GM10266 (cell line): ENCODE results near the gene NCAN.

Source experiments
- DNase-seq: peaks from one replicate; pipeline ENCODE4 v3.0.0; 2012; ENCODE audit errors: extremely low spot score
- TF ChIP-seq, protein P1 (sequence below): IDR thresholded peaks from 2 replicates; pipeline ENCODE4 v1.5.1; 2012; ENCODE audit warnings: mild to moderate bottlenecking, low read depth; ENCODE audit not compliant: control insufficient read depth, insufficient read depth; ENCODE audit errors: missing control alignments

The NCAN gene

DNA sequence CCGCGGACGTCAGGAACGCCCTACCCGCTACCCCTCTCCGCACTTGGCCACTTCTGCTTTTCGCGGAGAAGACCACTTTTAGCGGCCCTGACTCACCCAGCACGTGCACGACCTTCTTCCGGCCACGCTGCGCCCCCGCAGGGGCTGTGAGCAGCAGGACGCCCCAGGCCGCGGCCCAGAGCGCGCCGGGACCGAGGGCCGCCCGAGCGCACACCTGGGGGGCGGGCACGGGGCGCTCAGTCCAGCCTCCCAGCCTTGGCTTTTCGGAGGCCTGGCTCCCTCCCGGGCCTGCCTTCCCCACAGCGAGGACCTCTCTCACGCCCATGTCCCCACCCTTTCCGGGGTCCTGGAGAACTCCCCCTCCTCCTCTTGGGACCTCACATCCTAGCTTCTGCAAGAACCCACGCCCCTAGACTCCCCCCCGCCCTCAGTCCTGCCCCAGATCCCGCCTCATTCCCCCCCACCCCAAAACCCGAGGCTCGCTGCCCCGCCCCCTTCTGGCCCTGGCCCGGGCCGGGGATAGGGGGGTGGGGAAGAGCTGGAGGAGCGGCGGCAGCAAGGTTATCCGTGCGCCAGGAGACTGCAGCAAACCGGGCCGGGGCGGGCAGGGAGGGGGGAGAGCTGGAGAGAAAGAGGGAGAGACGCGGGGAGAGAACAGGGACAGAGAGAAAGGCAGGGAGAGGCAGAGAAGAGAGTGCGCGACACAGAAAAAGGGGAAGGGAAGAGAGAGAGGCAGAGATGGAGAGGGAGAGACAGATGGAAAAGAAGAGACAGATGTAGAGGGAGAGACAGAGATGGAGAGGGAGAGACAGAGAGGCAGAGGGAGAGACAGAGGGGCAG is 49.8 kb downstream of the NCAN start:
- TF ChIP-seq, protein P1, sequence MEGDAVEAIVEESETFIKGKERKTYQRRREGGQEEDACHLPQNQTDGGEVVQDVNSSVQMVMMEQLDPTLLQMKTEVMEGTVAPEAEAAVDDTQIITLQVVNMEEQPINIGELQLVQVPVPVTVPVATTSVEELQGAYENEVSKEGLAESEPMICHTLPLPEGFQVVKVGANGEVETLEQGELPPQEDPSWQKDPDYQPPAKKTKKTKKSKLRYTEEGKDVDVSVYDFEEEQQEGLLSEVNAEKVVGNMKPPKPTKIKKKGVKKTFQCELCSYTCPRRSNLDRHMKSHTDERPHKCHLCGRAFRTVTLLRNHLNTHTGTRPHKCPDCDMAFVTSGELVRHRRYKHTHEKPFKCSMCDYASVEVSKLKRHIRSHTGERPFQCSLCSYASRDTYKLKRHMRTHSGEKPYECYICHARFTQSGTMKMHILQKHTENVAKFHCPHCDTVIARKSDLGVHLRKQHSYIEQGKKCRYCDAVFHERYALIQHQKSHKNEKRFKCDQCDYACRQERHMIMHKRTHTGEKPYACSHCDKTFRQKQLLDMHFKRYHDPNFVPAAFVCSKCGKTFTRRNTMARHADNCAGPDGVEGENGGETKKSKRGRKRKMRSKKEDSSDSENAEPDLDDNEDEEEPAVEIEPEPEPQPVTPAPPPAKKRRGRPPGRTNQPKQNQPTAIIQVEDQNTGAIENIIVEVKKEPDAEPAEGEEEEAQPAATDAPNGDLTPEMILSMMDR = no peak
- peak; percentile 56 for DNase-seq

DNA sequence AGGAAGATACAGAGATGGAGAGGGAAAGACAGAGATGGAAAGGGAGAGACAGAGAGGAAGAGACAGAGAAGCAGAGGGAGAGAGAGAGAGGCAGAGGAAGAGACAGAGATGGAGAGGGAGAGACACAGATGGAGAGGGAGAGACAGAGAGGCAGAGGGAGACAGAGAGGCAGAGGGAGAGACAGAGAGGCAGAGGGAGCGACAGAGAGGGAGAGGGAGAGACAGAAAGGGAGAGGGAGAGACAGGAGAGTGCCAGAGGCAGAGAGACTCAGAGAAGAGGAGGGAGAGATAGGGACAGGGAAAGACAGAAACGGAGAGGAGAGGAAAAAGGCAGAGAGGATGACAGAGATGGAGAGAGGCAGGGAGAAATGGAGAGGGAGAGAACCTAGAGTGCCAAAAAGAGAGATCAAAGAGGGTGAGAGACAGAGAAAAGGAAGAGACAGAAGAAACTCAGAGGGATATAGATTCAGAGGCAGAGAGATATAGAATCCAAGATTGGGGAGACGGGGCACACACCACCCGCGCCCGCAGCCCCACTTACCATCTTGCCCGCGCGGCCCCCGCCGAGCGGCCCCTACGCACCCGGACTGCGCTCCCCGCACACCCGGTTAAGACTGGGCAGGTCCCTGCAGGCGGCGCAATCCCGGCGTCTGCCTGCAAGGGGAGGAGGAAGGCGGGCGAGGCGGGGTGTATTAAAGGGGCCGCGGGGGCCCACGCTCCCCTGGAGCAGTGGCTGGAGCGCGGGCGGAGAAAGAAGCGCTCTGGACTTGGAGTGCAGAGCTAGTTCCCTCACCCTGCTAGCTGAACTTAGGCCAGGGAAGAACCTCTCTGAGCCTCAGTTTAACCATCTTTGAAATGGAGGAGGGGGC is 50.7 kb downstream of the NCAN start:
- DNase-seq = peak; percentile 30
- TF ChIP-seq, protein P1 = no peak

DNA sequence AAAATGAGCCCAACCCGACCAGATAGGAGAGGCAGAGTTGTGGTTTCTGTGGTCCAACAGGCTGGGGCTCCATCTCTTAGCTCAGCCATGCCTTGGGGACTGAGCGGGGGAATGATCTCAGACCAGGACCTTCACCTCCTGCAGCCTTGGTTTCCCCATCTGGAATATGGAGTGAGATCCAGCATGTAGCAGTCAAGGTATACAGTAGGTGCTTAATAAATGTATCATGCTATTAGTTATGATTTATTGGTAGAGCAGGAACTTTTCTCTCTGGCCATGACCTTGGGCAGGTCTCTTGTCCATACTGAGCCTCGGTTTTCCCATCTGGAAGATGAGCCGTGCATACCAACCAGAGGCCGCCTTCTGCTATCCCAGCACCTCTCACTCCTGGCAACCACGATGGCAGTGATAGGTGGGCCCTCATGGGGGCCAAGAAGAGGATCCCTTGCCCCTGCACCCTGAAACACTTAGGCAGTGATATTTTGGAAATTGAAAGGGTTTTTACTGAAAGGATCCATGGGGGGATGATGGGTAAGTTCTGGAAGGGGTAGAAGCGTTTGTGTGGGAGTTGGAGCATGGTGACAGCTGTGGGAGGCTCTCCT is 52.2 kb downstream of the NCAN start:
- TF ChIP-seq, protein P1 = no peak
- DNase-seq = no peak

DNA sequence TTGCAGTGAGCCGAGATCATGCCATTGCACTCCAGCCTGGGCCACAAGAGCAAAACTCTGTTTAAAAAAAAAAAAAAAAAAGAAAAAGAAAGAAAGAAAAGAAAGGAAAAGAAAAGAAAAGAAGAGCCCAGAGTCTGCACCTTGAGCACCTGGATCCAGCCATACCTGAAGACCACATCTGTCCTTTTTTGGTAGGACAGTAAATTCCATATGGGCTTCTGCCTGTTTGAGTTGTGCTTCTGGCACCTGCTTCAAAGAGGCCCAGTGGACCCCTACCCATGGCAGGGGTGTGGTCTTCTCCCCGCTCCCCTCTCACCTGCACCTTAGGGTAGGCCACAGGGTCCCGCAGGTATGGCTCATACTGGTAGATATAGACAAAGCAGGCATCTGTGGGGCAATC is 55.5 kb downstream of the NCAN start:
- TF ChIP-seq, protein P1 = no peak
- no peak for DNase-seq

DNA sequence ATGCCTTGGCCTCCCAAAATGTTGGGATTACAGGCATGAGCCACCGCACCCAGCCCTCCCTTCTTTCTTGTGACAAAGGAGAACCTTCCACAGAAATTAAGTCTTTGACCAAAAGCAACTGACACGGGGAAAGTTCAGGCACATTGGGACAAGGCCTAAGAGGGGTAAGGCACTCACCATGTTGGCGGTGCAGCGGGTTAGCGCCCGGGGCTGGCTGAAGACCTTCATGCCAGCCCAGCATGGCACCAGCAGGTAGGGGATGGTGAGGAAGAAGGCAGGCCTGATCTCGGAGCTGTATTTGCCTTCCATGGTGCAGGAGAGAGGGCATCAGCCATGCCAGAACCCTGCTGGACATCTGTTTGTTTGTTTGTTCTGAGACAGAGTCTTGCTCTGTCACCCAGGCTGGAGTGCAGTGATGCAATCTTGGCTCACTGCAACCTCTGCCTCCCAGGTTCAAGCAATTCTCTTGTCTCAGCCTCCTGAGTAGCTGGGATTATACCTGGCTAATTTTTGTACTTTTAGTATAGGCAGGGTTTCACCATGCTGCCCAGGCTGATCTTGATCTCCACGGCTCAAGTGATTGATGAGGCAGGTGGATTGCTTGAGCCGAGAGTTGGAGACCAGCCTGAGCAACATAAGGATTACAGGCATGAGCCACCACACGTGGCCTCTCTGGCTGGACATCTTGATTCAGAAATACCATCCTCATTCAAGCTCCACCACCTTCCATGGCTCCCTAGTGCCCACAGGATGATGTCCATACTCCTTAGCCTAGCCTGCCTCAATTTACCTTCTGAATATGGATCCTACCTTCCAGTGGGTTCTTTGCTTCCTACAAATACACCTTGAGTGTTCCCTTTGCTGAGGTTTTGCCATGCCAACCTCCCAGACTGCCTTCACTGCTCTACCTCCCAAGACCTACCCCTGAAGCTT is 57.0 kb downstream of the NCAN start:
- no peak for DNase-seq
- TF ChIP-seq, protein P1 = no peak

DNA sequence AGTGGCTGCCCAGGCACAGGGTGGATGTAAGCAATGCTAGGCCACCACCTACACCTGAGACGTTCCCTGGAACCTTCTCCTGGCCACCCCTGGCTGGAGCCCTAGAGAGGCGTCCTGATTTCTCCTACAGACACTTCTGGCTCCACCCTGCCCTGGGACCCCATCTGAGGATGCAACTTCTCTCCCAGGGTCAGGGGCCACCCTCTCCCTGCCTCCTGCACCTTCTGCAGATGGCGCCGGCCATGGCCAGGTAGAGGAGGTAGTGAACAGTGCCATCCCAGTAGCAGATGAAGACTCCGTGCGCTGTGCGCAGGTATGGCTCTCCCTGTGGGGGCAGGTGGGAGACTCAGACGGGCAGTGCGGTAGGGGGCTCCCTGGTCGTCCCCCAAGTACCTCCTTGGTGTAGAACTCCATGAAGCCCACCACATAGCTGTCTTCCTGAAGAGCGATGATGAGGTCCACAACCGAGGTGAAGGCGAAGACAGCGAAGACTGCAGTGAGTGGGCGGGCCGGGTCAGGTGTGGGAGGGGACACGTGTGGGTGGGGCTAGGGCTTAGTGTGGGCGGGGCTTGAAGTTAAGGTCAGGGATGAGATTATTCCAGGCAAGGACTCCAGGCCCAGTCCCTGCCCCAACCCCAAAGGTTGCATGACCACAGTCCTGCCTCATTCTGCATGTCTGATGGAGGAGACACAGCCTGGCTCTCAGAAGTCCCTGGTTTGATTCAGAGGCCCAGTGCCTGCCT is 58.4 kb downstream of the NCAN start:
- TF ChIP-seq, protein P1 = no peak
- peak; percentile 29 for DNase-seq
